HG03175 (cell line): ENCODE results near the gene KCNB1.

Experiments
- ATAC-seq: cut with Tn5 transposase; IDR thresholded peaks from one replicate; pipeline ENCODE4 v1.9.1; 2021; ENCODE audit warnings: mild to moderate bottlenecking, moderate library complexity; ENCODE audit not compliant: unreplicated experiment

Gene KCNB1

DNA sequence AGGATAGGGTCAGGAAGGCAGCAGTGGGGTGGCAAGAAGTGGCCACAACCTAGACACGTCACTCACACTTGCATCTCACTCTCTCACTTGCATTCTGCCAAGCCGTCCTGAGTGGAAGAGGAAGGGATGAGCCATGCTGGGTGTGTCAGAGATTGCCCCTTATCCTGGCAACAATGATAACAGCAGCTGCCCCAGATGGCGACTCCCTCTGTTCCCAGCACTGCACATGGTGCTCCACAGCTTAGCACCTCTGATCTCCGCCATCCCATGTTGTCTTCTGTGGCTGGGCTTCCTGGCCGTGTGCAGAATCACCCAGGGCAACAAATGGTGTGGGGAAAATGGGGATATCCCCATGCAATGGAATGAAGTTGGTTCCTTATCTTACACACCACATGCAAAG is 11.1 kb downstream of the KCNB1 start:
- ATAC-seq: no peak

- no peak for ATAC-seq
Observed at GRCh38 chr20:49470922-49471321, 11.5 kb downstream of the KCNB1 start.

DNA sequence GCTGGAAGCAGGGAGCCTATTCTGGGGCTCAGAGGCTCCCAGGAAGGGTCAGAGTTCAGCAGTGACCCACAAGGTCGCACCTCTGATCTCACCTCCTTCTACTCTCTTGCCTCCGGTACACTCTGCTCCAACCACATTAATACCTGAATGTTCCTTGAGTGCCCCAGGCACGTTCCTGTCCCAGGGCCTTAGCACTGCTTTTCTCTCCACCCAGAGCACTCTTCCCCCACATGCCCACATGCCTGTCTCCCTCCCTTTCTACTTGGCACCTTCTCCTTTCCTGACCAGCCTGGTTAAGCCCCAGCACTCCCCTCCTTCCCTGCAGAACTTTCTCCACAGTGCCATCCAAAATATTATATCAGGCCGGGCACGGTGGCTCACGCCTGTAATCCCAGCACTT is 13.4 kb downstream of the KCNB1 start:
- no peak for ATAC-seq

DNA sequence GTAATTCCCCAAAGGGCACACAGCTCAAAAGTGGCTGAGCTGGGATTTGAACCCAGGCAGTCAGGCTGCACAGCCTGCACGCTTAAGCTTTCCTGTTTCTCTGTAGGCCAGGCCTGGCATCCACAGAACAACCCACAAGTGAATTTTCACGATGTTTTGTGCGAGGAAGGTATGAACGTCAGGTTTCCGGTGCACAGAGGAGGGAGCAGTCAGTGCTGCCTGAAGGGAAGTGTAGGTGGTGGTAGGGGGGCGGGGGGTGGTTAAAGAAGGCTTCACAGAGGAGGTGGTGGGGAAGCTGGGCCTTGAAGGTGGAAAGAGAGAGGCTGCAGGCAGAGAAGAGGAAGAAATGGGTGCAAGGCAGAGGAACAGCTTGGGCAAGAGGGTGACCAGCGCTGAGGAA is 14.1 kb downstream of the KCNB1 start:
- no peak for ATAC-seq

GRCh38 chr20:49466114-49466912 is 16.2 kb downstream of the KCNB1 start:
- ATAC-seq: no peak

GRCh38 chr20:49464556-49464955 is 17.9 kb downstream of the KCNB1 start:
- no peak for ATAC-seq

GRCh38 chr20:49462626-49463025 is 19.8 kb downstream of the KCNB1 start:
- no peak for ATAC-seq

- ATAC-seq: no peak
Observed at GRCh38 chr20:49461894-49462620, 20.4 kb downstream of the KCNB1 start.

DNA sequence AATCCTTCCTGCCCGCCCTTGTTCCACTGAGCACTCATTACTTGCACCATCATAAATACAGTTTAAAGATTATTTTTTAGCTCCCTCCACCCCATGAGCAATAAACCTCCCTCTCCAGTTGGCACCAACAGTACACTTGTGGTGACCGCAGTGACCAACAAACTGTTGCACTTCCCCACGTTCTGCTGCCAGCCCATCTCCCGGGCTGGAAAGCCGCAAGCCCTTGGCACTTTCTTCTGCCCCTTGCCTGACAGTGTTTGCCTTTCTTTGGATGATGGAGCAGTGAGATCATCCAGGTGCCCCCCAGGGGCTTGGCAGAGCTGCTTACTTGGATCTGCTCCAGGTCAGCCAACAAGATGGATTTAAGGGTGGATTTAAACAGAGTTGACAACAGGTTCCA is 21.6 kb downstream of the KCNB1 start:
- no peak for ATAC-seq

GRCh38 chr20:49460131-49460530 is 22.3 kb downstream of the KCNB1 start:
- no peak for ATAC-seq

GRCh38 chr20:49459684-49460083 is 22.8 kb downstream of the KCNB1 start:
- ATAC-seq: no peak

DNA sequence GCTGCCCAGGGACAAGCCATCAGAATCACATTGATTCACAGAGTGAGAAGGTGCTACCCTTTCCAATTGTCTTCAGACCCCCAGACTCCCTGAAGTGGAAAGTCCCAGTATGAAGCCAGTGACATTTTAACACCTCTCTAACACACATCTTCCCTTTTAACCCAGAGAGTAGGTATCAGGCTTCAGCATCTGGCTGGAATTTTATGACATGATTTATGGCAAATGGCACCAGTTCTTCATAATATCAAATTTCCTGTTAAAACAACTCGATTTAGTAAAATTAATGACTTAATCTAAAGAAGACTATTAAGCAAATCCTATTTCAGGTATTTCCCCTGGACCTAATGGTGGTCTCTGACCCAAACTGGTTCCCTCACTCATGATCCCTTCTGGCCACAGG is 25.0 kb downstream of the KCNB1 start:
- no peak for ATAC-seq

GRCh38 chr20:49456646-49457045 is 25.8 kb downstream of the KCNB1 start:
- ATAC-seq: no peak

GRCh38 chr20:49455691-49456090 is 26.8 kb downstream of the KCNB1 start:
- no peak for ATAC-seq

DNA sequence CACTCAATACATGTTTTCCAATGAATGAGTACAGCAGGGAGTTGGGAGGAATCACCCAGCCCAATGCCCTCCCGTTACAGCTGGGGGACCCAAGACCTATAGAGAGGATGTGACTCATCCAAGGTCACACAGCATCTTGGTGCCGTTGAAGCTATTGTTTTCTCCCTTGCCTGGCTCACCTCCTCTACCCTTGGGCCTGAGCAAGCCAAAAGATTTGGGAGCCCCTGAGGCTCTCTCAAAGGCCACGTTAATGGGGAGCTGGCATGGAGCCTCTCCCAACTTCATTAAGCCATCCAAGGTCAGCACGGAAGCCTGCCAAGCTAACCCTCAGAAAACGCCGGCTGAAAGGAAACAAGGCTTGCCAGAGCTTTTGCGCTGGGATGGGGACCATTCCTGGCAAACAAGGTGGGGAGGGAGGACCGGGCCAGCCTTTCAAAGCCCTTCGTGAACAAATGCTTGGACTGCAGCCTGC is 30.4 kb downstream of the KCNB1 start:
- no peak for ATAC-seq

DNA sequence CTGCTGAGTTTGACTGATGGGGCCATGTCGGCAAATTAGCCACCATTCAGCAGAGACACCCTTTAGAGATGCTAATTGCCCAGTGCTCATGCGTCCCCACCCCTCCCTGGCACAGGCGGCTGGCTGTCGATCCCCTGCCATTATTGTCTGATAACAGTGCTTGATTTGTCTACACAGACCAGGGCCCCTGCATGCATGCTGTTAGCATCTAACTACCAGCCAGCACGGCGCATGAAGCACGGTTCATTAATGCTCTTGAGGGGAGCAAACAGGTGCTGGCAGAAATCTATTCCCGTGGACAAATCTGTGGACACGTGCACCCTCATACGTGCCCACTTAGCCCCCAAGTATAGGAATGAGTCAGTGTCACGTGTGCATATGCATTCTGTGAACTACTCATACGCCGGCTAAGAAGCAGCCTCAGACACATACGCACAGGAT is 32.2 kb downstream of the KCNB1 start:
- ATAC-seq: no peak

DNA sequence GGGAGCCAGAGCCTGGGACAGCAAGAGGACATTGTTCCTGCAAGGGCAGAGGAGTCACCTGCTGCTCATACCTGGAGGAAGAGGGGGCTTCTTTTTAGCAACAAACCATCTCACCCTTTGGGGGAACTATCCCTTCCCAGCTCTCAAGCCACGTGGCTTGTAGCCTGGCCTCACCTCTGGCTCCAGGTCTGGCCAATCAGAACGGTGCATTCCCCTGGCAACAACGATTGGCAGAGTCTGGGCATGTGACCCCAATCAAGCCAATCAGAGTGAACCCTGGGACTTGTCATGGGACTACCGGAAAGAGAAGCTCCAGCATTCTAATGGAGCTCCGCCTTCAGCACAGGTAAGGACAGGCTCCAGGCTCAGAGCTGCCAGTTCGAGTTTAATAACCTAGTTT is 33.6 kb downstream of the KCNB1 start:
- ATAC-seq: no peak

DNA sequence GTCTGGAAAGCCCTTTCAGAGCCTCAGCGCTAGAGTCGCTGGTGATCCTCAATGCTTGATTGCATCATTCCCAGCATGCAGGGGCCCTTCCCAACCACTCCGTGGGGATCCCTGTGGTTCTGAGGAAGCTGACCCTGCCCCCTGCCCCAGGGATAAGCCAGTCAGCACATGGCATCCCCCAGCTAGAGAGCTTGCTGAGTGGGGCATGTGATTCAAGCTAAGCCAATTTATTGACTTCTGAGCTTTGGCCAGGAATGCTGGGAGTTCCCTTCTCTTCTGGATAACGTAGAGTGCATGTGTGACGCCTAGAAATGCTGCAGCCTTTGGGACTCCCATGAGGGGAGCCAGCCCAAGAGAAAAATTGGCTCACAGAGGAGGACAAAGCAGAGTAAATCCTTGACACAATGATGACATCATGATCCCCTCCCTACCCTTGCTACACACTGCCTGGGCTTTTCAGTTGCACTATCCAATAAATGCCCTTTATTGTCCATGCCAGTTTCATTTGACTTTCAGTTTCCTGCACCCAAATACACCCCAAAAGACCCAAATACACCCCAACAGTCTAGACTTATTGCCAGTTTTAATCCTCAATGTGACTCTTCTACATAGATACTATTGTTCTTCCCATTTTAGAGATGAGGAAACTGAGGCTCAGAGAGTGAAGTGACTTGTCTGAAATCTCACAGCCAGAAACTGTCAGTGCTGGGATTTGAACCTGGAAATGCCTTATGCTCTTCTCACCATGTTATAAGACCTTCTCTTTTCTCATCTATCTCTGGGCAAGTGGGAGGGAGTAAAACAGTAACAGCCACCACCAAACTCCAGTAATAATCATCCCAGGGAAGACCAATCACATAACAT is 34.3 kb downstream of the KCNB1 start:
- ATAC-seq: no peak

DNA sequence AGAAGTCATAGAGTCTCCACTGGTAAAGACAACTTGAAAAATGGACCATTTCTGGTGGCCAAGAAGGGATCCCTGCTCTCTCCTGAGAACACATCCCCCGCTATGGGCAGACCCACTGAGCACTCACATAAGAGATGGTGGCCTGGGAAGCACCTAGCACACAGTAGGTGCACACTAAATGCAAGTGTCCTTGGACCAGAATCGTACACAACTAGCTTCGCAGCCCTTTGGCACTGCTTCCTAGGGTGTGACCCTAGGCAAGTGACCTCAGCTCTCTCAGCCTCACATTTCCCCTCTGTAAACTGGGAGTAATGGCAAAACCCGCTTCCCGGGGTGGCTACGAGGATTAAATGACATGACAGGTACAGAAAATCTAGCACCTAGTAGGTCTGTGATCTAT is 35.1 kb downstream of the KCNB1 start:
- no peak for ATAC-seq

GRCh38 chr20:49446808-49447207 is 35.7 kb downstream of the KCNB1 start:
- ATAC-seq: no peak

GRCh38 chr20:49446080-49446479 is 36.4 kb downstream of the KCNB1 start:
- no peak for ATAC-seq
